ENCODE data around the gene AFG3L2. TPM values are rescaled to one million over a fixed set of nuclear protein-coding genes. Genes with fewer than 3 reads are reported as not detected.

The AFG3L2 gene
- total and polyA plus RNA-seq, 9 of the 15 experiments (the other 6 are each of a cell fraction or from before 2014, with no cell fraction given), result 24.1 to 109 (median 84.0) TPM

DNA sequence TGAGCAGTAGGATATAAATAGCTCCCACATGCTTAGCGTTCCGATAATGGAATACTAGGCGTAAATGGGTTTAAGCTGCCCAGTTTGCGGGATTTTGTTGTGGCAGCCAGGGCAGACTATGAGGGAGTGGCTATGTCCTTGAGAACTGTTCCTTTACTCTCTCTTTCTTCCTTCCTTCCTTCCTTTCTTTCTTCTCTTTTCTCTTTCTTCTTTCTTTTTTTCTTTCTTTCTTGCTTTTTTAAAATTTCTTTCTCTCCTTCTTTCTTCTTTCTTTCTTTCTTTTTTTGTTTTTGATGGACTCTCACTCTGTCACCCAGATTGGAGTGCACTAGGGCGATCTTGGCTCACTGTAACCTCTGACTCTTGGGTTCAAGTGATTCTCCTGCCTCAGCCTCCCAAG lies 21.6 kb upstream of the AFG3L2 start:
- POLR2A ChIA-PET, result interaction anchor here (0.6 kb wide), 1 partner anchor 486 kb away, joined by 5 read pairs; no protein-coding TSS in a partner anchor
- BruUV-seq (replicated peaks), result no TSS peak
- Histone ChIP-seq H3K27me3 (ENCODE audit: control insufficient read depth in 2 of 2, insufficient read depth in 2 of 2, low read length in 2 of 2) (no peaks in the 10 kb centered on the region), H4K20me1 (replicated peaks; ENCODE audit: control insufficient read depth, insufficient read depth, low read length) (no peaks in the 10 kb centered on the region), H3K36me3 (ENCODE audit: control insufficient read depth, insufficient read depth, low read length) (no peaks in the 10 kb centered on the region), H3K4me1 (replicated peaks in 1 of 2; ENCODE audit: control insufficient read depth in 2 of 2, insufficient read depth in 2 of 2, low read length in 2 of 2) (peaks cover 10 to 21% of the 10 kb centered on the region in 2 experiments; a peak in 4 of 5 replicates), H3K9ac (ENCODE audit: insufficient read depth in 1 of 2, low read depth in 2 of 2, low read length in 2 of 2) (no peak overlapping the region), H3K9me3 (replicated peaks; ENCODE audit: control insufficient read depth, insufficient read depth, low read depth, low read length) (no peaks in the 10 kb centered on the region), H3K79me2 (ENCODE audit: control insufficient read depth, insufficient read depth, low read length) (no peaks in the 10 kb centered on the region), H3K27ac (ENCODE audit: extremely low read depth, low read depth, low read length) (no peak overlapping the region), H3K4me2 (ENCODE audit: insufficient read depth, low read length) (no peak overlapping the region), H3K9me1 (ENCODE audit: control insufficient read depth, insufficient read depth, low read length) (no peaks in the 10 kb centered on the region), H3K4me3 (no peak overlapping the region), H2AFZ (ENCODE audit: low read depth, low read length) (no peak overlapping the region)
- ATAC-seq (no peak), FAIRE-seq (no peak), DNase-seq (ENCODE audit: extremely low read depth in 1 of 4, low spot score in 3 of 4) (no peak)
- TF ChIP-seq STAT5B (CRISPR knock-in tag; IDR thresholded peaks at IDR 0.05) (no peak), ZNF512 (tag; IDR thresholded peaks at IDR 0.05) (peak; percentile 59; the same call in 1 of the 2 replicates)
- TF ChIP-seq, protein P1, sequence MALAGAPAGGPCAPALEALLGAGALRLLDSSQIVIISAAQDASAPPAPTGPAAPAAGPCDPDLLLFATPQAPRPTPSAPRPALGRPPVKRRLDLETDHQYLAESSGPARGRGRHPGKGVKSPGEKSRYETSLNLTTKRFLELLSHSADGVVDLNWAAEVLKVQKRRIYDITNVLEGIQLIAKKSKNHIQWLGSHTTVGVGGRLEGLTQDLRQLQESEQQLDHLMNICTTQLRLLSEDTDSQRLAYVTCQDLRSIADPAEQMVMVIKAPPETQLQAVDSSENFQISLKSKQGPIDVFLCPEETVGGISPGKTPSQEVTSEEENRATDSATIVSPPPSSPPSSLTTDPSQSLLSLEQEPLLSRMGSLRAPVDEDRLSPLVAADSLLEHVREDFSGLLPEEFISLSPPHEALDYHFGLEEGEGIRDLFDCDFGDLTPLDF (CRISPR knock-in tag; IDR thresholded peaks at IDR 0.05), result no peak
- CTCF ChIA-PET (ENCODE audit: low intra/inter-chr PET ratio), result interaction anchor here (0.7 kb wide), 1 partner anchor 43 kb away, joined by 3 read pairs; no protein-coding TSS in a partner anchor
- intact Hi-C loops (cut with micrococcal nuclease), result loop anchor here (5.0 kb wide), 1 partner anchor 134 kb away; no protein-coding TSS in a partner anchor
- in situ Hi-C loops (cut with MboI), result loop anchor here (5.0 kb wide), 1 partner anchor 544 kb away; no protein-coding TSS in a partner anchor
- 67% methylated on average over 5 of the region's 5 CpGs for WGBS (ENCODE audit: insufficient coverage, low coverage, missing lambda C conversion rate)
